Measurements from ENCODE around the gene NIPBL. TPM values are rescaled to one million over a fixed set of nuclear protein-coding genes. Genes with fewer than 3 reads are reported as not detected.

NIPBL gene
- total and polyA plus RNA-seq, 2 of the 13 experiments (the other 11 are each of a cell fraction or from before 2014, with no cell fraction given): 12.3 to 32.3 TPM

- TF ChIP-seq TFE3 (CRISPR knock-in tag; IDR thresholded peaks at IDR 0.05) (peak; percentile 71; the same call in 1 of the 2 replicates), GABPA (IDR thresholded peaks at IDR 0.05; ENCODE audit: low read depth, low read length) (no peak), GABPA (CRISPR knock-in tag; IDR thresholded peaks at IDR 0.05; ENCODE audit: low read depth) (peak; percentile 72), BCL3 (CRISPR knock-in tag; IDR thresholded peaks at IDR 0.05) (no peak), ZNF180 (CRISPR knock-in tag; IDR thresholded peaks at IDR 0.05; ENCODE audit: borderline replicate concordance, low read depth) (no peak), STAG1 (CRISPR knock-in tag; IDR thresholded peaks at IDR 0.05) (peak; percentile 53), SMC3 (IDR thresholded peaks at IDR 0.05; ENCODE audit: low read length) (peak; percentile 47; the same call in 1 of the 2 replicates), KDM5B (CRISPR knock-in tag; IDR thresholded peaks at IDR 0.05; ENCODE audit: borderline replicate concordance) (no peak), SAP130 (CRISPR knock-in tag; IDR thresholded peaks at IDR 0.05; ENCODE audit: low read depth) (0 out of 2 replicates have a peak, but pooled peaks have one; percentile 21), HNRNPLL (IDR thresholded peaks at IDR 0.05; ENCODE audit: low read depth, low read length, poor library complexity, severe bottlenecking) (no peak), UBTF (CRISPR knock-in tag; IDR thresholded peaks at IDR 0.05) (no peak), ARID5B (CRISPR knock-in tag; IDR thresholded peaks at IDR 0.05) (0 out of 2 replicates have a peak, but pooled peaks have one; percentile 26), PRMT3 (CRISPR knock-in tag; IDR thresholded peaks at IDR 0.05; ENCODE audit: borderline replicate concordance, low read depth) (no peak), THAP9 (CRISPR knock-in tag; IDR thresholded peaks at IDR 0.05; ENCODE audit: borderline replicate concordance) (no peak), HDAC2 (CRISPR knock-in tag; IDR thresholded peaks at IDR 0.05) (no peak)
Observed at GRCh38 chr5:36870399-36871040, 6.0 kb upstream of the NIPBL start (continued).

All from HepG2 (cell line).